Activated CD4-positive, alpha-beta T cell treated with anti-CD3 and anti-CD28 coated beads, Interleukin-2, amount 50 U/mL, for 16 hours (primary cell): ENCODE measurements around the gene PID1.

Experiments used
- DNase-seq: peaks from one replicate; pipeline ENCODE4 v3.0.0-alpha.2; 2020

The PID1 gene

GRCh38 chr2:229257985-229258384, 13.1 kb downstream of the PID1 start:
- no peak for DNase-seq

- no peak for DNase-seq
Observed at GRCh38 chr2:229256376-229256775, 14.7 kb downstream of the PID1 start.

- DNase-seq = no peak
Observed at GRCh38 chr2:229254206-229254605, 16.9 kb downstream of the PID1 start.

- no peak for DNase-seq
Observed at GRCh38 chr2:229252996-229253395, 18.1 kb downstream of the PID1 start.

GRCh38 chr2:229252280-229252679, 18.8 kb downstream of the PID1 start:
- DNase-seq = no peak

- DNase-seq = no peak
Observed at GRCh38 chr2:229249536-229249935, 21.6 kb downstream of the PID1 start.

GRCh38 chr2:229246334-229246733, 24.8 kb downstream of the PID1 start:
- DNase-seq = no peak

- DNase-seq = no peak
Observed at GRCh38 chr2:229244975-229245374, 26.1 kb downstream of the PID1 start.

GRCh38 chr2:229243890-229244560, 27.1 kb downstream of the PID1 start:
- DNase-seq = no peak

- DNase-seq = no peak
Observed at GRCh38 chr2:229240984-229241491, 30.0 kb downstream of the PID1 start.

GRCh38 chr2:229239021-229239420, 32.1 kb downstream of the PID1 start:
- DNase-seq = no peak

GRCh38 chr2:229237270-229237669, 33.8 kb downstream of the PID1 start:
- no peak for DNase-seq

- DNase-seq = no peak
Observed at GRCh38 chr2:229235131-229235914, 35.8 kb downstream of the PID1 start.

- no peak for DNase-seq
Observed at GRCh38 chr2:229231885-229232284, 39.2 kb downstream of the PID1 start.

GRCh38 chr2:229231328-229231868, 39.7 kb downstream of the PID1 start:
- DNase-seq = no peak

- DNase-seq = no peak
Observed at GRCh38 chr2:229230911-229231310, 40.2 kb downstream of the PID1 start.

GRCh38 chr2:229230256-229230655, 40.8 kb downstream of the PID1 start:
- DNase-seq = no peak

- no peak for DNase-seq
Observed at GRCh38 chr2:229226382-229226781, 44.7 kb downstream of the PID1 start.

- DNase-seq = no peak
Observed at GRCh38 chr2:229223107-229223506, 48.0 kb downstream of the PID1 start.

- DNase-seq = no peak
Observed at GRCh38 chr2:229221641-229222040, 49.4 kb downstream of the PID1 start.

- DNase-seq = no peak
Observed at GRCh38 chr2:229220254-229220653, 50.8 kb downstream of the PID1 start.

GRCh38 chr2:229218329-229218921, 52.7 kb downstream of the PID1 start:
- no peak for DNase-seq

- DNase-seq = no peak
Observed at GRCh38 chr2:229212241-229212640, 58.8 kb downstream of the PID1 start.

GRCh38 chr2:229210641-229211040, 60.4 kb downstream of the PID1 start:
- no peak for DNase-seq
